GM12874 (cell line): ENCODE data around the gene RPL12.

Source experiments
- CTCF ChIP-seq: IDR thresholded peaks from 2 replicates; pipeline ENCODE4 v1.5.1; 2011; ENCODE audit warnings: low read depth, mild to moderate bottlenecking, control low read depth, low read length, moderate library complexity; ENCODE audit not compliant: insufficient read depth

RPL12 gene

GRCh38 chr9:127450830-127451607 is at the start of gene RPL12, which contains the start of gene LRSAM1:
Gene RPL12 (minus strand): TSS chr9:127451406. CDS start chr9:127451317, 89 bp downstream.
Gene LRSAM1 (plus strand): TSS chr9:127451510. CDS start chr9:127454528, 3,018 bp downstream.
- no peak for TF ChIP-seq CTCF

- TF ChIP-seq CTCF: no peak
Measured at GRCh38 chr9:127500862-127501261, 49.7 kb upstream of the RPL12 start.

GRCh38 chr9:127500399-127500798 is 49.2 kb upstream of the RPL12 start:
- TF ChIP-seq CTCF: no peak

- TF ChIP-seq CTCF: no peak
Measured at GRCh38 chr9:127498298-127498697, 47.1 kb upstream of the RPL12 start.

GRCh38 chr9:127497656-127498290 is 46.6 kb upstream of the RPL12 start:
- TF ChIP-seq CTCF: no peak

- no peak for TF ChIP-seq CTCF
Measured at GRCh38 chr9:127496974-127497373, 45.8 kb upstream of the RPL12 start.

GRCh38 chr9:127495884-127496555 is 44.8 kb upstream of the RPL12 start:
- TF ChIP-seq CTCF: no peak
